ENCODE results near the gene RNLS. TPM values are rescaled to one million over a fixed set of nuclear protein-coding genes. Genes with fewer than 3 reads are reported as not detected.

The RNLS gene
- total RNA-seq, 1 donor from 2014 or later = 3.7 TPM

DNA sequence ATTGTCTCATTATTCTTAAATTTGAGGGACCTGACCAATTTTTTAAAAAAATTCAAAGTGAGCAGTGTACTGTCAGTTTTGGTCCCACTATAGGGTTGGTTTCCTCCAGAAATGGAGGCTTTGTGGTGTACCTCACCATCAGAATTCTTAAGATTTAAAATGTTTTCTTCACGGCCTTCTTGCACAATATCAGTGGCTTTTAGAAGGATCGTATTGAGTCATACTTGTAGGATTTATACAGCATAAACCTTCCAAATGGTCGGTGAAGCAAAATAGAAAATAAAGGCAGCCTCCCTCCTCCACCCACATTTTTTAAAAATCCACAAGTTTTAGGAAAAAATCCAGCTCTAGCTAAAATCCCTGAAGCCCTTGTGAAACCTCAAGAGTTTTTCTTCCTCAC is 126.4 kb downstream of the RNLS start:
- DNase-seq (no peak), ATAC-seq (no peak)
- H3K4me3 ChIP-seq = no peak overlapping the region
- no peaks in the 10 kb centered on the region for H3K9me3 ChIP-seq
- no peak overlapping the region for H3K27ac ChIP-seq
- intact Hi-C loops (cut with DNase I) = no loop called here
- no peaks in the 10 kb centered on the region for H3K4me1 ChIP-seq
- TF ChIP-seq, protein P1, sequence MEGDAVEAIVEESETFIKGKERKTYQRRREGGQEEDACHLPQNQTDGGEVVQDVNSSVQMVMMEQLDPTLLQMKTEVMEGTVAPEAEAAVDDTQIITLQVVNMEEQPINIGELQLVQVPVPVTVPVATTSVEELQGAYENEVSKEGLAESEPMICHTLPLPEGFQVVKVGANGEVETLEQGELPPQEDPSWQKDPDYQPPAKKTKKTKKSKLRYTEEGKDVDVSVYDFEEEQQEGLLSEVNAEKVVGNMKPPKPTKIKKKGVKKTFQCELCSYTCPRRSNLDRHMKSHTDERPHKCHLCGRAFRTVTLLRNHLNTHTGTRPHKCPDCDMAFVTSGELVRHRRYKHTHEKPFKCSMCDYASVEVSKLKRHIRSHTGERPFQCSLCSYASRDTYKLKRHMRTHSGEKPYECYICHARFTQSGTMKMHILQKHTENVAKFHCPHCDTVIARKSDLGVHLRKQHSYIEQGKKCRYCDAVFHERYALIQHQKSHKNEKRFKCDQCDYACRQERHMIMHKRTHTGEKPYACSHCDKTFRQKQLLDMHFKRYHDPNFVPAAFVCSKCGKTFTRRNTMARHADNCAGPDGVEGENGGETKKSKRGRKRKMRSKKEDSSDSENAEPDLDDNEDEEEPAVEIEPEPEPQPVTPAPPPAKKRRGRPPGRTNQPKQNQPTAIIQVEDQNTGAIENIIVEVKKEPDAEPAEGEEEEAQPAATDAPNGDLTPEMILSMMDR (IDR thresholded peaks at IDR 0.05) = no peak
- no peaks in the 10 kb centered on the region for H3K27me3 ChIP-seq
- H3K36me3 ChIP-seq = no peaks in the 10 kb centered on the region

DNA sequence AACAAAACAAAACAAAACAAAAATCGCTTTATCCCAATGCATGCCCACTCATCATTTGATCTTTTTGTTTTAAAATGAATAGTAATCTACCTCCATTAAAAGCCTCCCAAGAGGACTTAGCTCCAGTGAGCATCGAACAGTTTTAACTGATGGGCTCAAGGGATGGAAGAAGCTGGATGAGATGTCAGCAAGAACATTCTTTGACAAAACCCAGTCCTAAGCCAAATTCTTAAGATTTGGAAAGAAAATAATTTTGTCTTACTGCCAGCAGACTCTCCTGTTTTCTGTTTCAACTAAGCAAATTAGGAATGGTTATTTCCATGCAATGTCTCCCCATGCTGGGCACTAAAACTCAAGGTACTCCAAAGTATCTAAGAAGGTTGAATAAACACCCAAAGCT is 127.3 kb downstream of the RNLS start:
- intact Hi-C loops (cut with DNase I) = no loop called here
- Histone ChIP-seq H3K4me3 (no peak overlapping the region), H3K27ac (no peak overlapping the region), H3K27me3 (no peaks in the 10 kb centered on the region), H3K36me3 (no peaks in the 10 kb centered on the region), H3K4me1 (no peaks in the 10 kb centered on the region), H3K9me3 (no peaks in the 10 kb centered on the region)
- TF ChIP-seq, protein P1 (IDR thresholded peaks at IDR 0.05) = no peak
- DNase-seq (no peak), ATAC-seq (no peak)

DNA sequence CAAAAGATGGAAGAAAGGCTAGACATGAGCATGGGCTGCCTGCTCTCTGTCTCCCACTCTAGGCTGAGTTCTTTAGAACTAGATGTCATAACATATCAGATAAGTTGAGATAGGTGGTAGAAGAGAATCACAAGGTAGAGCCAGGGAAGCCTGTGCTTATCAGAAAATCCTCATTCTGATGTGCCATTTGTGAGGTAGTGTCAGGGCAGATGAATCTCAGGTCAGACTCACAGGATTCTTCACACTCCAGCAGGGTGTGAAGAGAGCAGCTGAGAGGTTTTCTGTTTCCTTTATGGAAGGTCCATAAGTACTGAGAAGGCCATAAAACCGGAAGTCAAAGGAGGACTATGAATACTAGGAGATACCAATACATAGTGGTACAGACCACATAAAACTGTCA is 132.9 kb downstream of the RNLS start:
- no peak overlapping the region for H3K27ac ChIP-seq
- H3K9me3 ChIP-seq = no peaks in the 10 kb centered on the region
- ATAC-seq (no peak), DNase-seq (no peak)
- intact Hi-C loops (cut with DNase I) = no loop called here
- no peaks in the 10 kb centered on the region for H3K27me3 ChIP-seq
- no peaks in the 10 kb centered on the region for H3K36me3 ChIP-seq
- no peaks in the 10 kb centered on the region for H3K4me1 ChIP-seq
- no peak overlapping the region for H3K4me3 ChIP-seq
- TF ChIP-seq, protein P1 (IDR thresholded peaks at IDR 0.05) = no peak

GRCh38 chr10:88442716-88443115 is 140.4 kb downstream of the RNLS start:
- H3K27me3 ChIP-seq = no peaks in the 10 kb centered on the region
- H3K4me3 ChIP-seq = no peak overlapping the region
- ATAC-seq = no peak
- intact Hi-C loops (cut with DNase I) = no loop called here
- no peaks in the 10 kb centered on the region for H3K36me3 ChIP-seq
- TF ChIP-seq, protein P1 (IDR thresholded peaks at IDR 0.05) = no peak
- H3K9me3 ChIP-seq = no peaks in the 10 kb centered on the region
- no peaks in the 10 kb centered on the region for H3K4me1 ChIP-seq
- no peak for DNase-seq
- H3K27ac ChIP-seq = no peak overlapping the region

DNA sequence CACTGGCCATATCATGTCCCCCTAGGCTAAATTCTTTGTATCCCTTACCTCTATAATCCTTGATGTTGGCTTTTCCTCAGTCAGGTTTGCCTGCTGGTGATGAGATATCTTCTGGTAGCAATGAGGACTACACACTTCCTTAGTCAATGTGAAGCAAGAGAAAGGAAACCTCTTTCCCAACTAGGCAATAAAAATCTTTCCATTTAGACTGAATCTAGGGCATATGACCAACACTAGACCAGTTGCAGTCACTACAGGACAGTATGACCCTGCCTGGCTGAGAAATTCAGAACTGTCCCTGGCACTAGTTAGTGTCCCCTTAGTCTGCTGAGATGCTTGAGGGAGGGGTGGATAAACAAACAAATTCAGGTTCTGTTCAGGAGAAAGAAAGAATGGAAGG is 142.6 kb downstream of the RNLS start:
- H3K9me3 ChIP-seq = no peaks in the 10 kb centered on the region
- ATAC-seq = peak; percentile 23
- no peaks in the 10 kb centered on the region for H3K27me3 ChIP-seq
- DNase-seq = no peak
- intact Hi-C loops (cut with DNase I) = no loop called here
- no peaks in the 10 kb centered on the region for H3K4me1 ChIP-seq
- TF ChIP-seq, protein P1 (IDR thresholded peaks at IDR 0.05) = no peak
- H3K4me3 ChIP-seq = no peak overlapping the region
- H3K27ac ChIP-seq = no peak overlapping the region
- no peaks in the 10 kb centered on the region for H3K36me3 ChIP-seq

DNA sequence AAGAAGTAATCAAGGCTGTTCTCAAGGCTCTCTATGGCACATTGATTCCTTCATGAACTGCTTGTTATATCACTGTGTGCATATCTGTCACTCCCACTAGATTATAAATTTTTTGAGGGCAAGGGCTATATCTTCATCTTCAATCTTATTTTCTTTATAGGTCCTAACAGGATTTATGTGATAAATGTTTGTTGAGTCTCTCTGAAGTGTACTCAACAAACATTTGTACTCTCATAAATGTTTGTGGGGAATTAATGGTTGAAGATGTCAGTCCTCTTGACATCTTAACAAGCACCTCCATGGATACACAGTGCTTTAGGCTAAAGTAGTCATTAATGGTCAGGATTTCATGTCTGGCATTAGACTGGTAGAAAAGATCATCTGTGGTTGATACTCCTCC is 143.2 kb downstream of the RNLS start:
- H3K27ac ChIP-seq = no peak overlapping the region
- DNase-seq = no peak
- intact Hi-C loops (cut with DNase I) = no loop called here
- no peaks in the 10 kb centered on the region for H3K27me3 ChIP-seq
- ATAC-seq = no peak
- no peaks in the 10 kb centered on the region for H3K36me3 ChIP-seq
- no peaks in the 10 kb centered on the region for H3K9me3 ChIP-seq
- H3K4me1 ChIP-seq = no peaks in the 10 kb centered on the region
- H3K4me3 ChIP-seq = no peak overlapping the region
- TF ChIP-seq, protein P1 (IDR thresholded peaks at IDR 0.05) = no peak
